ENCODE measurements around the gene SPATA24.
"Not testable (repeated sequence)": the region's sequence is repeated elsewhere in the genome, so short reads cannot be mapped to it uniquely, and the experiment has no call there.

SPATA24 gene

GRCh38 chr5:139403787-139404483, at the start of gene SPATA24:
Gene SPATA24 (minus strand): TSS chr5:139404089. CDS start chr5:139404060, 29 bp downstream.
- no peak for TF ChIP-seq Cebpa-rat (IDR thresholded peaks at IDR 0.05)
- Histone ChIP-seq H3K4me3 (peak within 1 kb of the TSS; percentile 64), H3K4me2 (peak within 1 kb of the TSS; percentile 89), H3K27ac (peak within 1 kb of the TSS; percentile 81), H3K36me3 (peaks cover 7% of the 10 kb centered on the region; the same call in 1 of the 2 replicates), H3K9me3 (no peaks in the 10 kb centered on the region), H3K27me3 (no peaks in the 10 kb centered on the region), H4K20me1 (no peaks in the 10 kb centered on the region), H3K9ac (peak within 1 kb of the TSS; percentile 75), H3K4me1 (peaks cover 71% of the 10 kb centered on the region)

GRCh38 chr5:139451878-139452660, 48.2 kb upstream of the SPATA24 start:
- no peak for TF ChIP-seq Cebpa-rat (IDR thresholded peaks at IDR 0.05)
- no peaks in the 10 kb centered on the region for H3K9me3 ChIP-seq
- no peak overlapping the region for H3K9ac ChIP-seq
- no peaks in the 10 kb centered on the region for H4K20me1 ChIP-seq
- no peak overlapping the region for H3K4me2 ChIP-seq
- peaks cover 12% of the 10 kb centered on the region for H3K4me1 ChIP-seq
- H3K27me3 ChIP-seq: no peaks in the 10 kb centered on the region
- no peak overlapping the region for H3K4me3 ChIP-seq
- H3K36me3 ChIP-seq: no peaks in the 10 kb centered on the region
- H3K27ac ChIP-seq: no peak overlapping the region

- Histone ChIP-seq H3K4me2 (no peak overlapping the region), H4K20me1 (no peaks in the 10 kb centered on the region), H3K36me3 (no peaks in the 10 kb centered on the region), H3K9ac (no peak overlapping the region), H3K27ac (no peak overlapping the region), H3K4me1 (peaks cover 12% of the 10 kb centered on the region), H3K9me3 (no peaks in the 10 kb centered on the region), H3K4me3 (no peak overlapping the region), H3K27me3 (no peaks in the 10 kb centered on the region)
- TF ChIP-seq Cebpa-rat (IDR thresholded peaks at IDR 0.05): no peak
These were observed 47.3 kb upstream of the SPATA24 start for GRCh38 chr5:139451176-139451575.

GRCh38 chr5:139446956-139447779, 43.3 kb upstream of the SPATA24 start:
- H3K9ac ChIP-seq: no peak overlapping the region
- no peaks in the 10 kb centered on the region for H3K27me3 ChIP-seq
- H3K27ac ChIP-seq: no peak overlapping the region
- no peaks in the 10 kb centered on the region for H3K36me3 ChIP-seq
- no peak overlapping the region for H3K4me3 ChIP-seq
- no peaks in the 10 kb centered on the region for H3K9me3 ChIP-seq
- no peak for TF ChIP-seq Cebpa-rat (IDR thresholded peaks at IDR 0.05)
- peaks cover 20% of the 10 kb centered on the region for H3K4me1 ChIP-seq
- H4K20me1 ChIP-seq: no peaks in the 10 kb centered on the region
- no peak overlapping the region for H3K4me2 ChIP-seq

GRCh38 chr5:139445325-139446170, 41.7 kb upstream of the SPATA24 start:
- Histone ChIP-seq H3K4me3 (no peak overlapping the region), H3K4me1 (peaks cover 20% of the 10 kb centered on the region), H3K27me3 (no peaks in the 10 kb centered on the region), H3K9me3 (no peaks in the 10 kb centered on the region), H3K36me3 (no peaks in the 10 kb centered on the region), H3K9ac (no peak overlapping the region), H4K20me1 (no peaks in the 10 kb centered on the region), H3K4me2 (no peak overlapping the region), H3K27ac (no peak overlapping the region)
- TF ChIP-seq Cebpa-rat (IDR thresholded peaks at IDR 0.05): no peak

GRCh38 chr5:139443831-139444453, 40.1 kb upstream of the SPATA24 start:
- no peaks in the 10 kb centered on the region for H3K27me3 ChIP-seq
- TF ChIP-seq Cebpa-rat (IDR thresholded peaks at IDR 0.05): no peak
- H4K20me1 ChIP-seq: no peaks in the 10 kb centered on the region
- H3K4me1 ChIP-seq: peaks cover 28% of the 10 kb centered on the region
- H3K36me3 ChIP-seq: no peaks in the 10 kb centered on the region
- H3K4me3 ChIP-seq: no peak overlapping the region
- no peak overlapping the region for H3K27ac ChIP-seq
- no peaks in the 10 kb centered on the region for H3K9me3 ChIP-seq
- H3K4me2 ChIP-seq: peak overlapping the region; percentile 46
- H3K9ac ChIP-seq: no peak overlapping the region; the same call in 1 of the 2 replicates

- not testable (repeated sequence) for H3K9me3 ChIP-seq, H3K9ac ChIP-seq, H3K36me3 ChIP-seq, H3K4me3 ChIP-seq, H3K27ac ChIP-seq, H4K20me1 ChIP-seq, H3K27me3 ChIP-seq, H3K4me2 ChIP-seq
- H3K4me1 ChIP-seq: peaks cover 35% of the 10 kb centered on the region
These were observed 36.5 kb upstream of the SPATA24 start for GRCh38 chr5:139440416-139440815.

GRCh38 chr5:139439013-139439903, 35.4 kb upstream of the SPATA24 start, which contains the start of gene DNAJC18:
Gene DNAJC18 (minus strand): TSS chr5:139439525. CDS start chr5:139439445, 80 bp downstream.
- H3K4me1 ChIP-seq: peaks cover 31% of the 10 kb centered on the region
- H3K27me3 ChIP-seq: no peaks in the 10 kb centered on the region
- H4K20me1 ChIP-seq: no peaks in the 10 kb centered on the region
- H3K36me3 ChIP-seq: peaks cover 10% of the 10 kb centered on the region
- peak within 1 kb of the TSS; percentile 87 for H3K9ac ChIP-seq
- peak within 1 kb of the TSS; percentile 84 for H3K4me2 ChIP-seq
- H3K4me3 ChIP-seq: peak within 1 kb of the TSS; percentile 83
- H3K9me3 ChIP-seq: no peaks in the 10 kb centered on the region
- no peak for TF ChIP-seq Cebpa-rat (IDR thresholded peaks at IDR 0.05)
- peak within 1 kb of the TSS; percentile 86 for H3K27ac ChIP-seq

Data from BLaER1 (cell line).